Mesothelial cell of epicardium (in vitro differentiated cells): Measurements from ENCODE around the gene WDR20. TPM values are rescaled to one million over a fixed set of nuclear protein-coding genes. Genes with fewer than 3 reads are reported as not detected.
"Not testable (repeated sequence)": the region's sequence is repeated elsewhere in the genome, so short reads cannot be mapped to it uniquely, and the experiment has no call there.

Experiments used
- DNase-seq, 2 experiments: peaks; one replicate each; pipeline ENCODE4 v3.0.0; 2021; ENCODE audit warnings: low spot score in 2 of 2; ENCODE audit not compliant: unreplicated experiment in 2 of 2
- H3K27ac Mint-ChIP-seq: 2 replicates; pipeline ENCODE4 v1.8.0; 2021; ENCODE audit warnings: mixed read lengths
- H3K27me3 Mint-ChIP-seq: 2 replicates; pipeline ENCODE4 v1.8.0; 2021; ENCODE audit warnings: low read depth, mixed read lengths
- H3K36me3 Mint-ChIP-seq: 2 replicates; pipeline ENCODE4 v1.8.0; 2021; ENCODE audit warnings: mixed read lengths
- H3K4me1 Mint-ChIP-seq: 2 replicates; pipeline ENCODE4 v1.8.0; 2021; ENCODE audit warnings: mixed read lengths
- H3K4me3 Mint-ChIP-seq: 2 replicates; pipeline ENCODE4 v1.8.0; 2021; ENCODE audit warnings: mild to moderate bottlenecking, moderate library complexity, mixed read lengths
- H3K9me3 Mint-ChIP-seq: 2 replicates; pipeline ENCODE4 v1.8.0; 2021; ENCODE audit warnings: mixed read lengths
- total RNA-seq: library from RNA; stranded (reverse); gene quantifications from 3 replicates; pipeline ENCODE4 v1.2.1, GENCODE V29; 2021
- TF ChIP-seq, protein P1 (sequence below): fragments of 200-600 bp; sonication (generic); IDR thresholded peaks from one replicate; pipeline ENCODE4 v1.5.0; 2021; ENCODE audit warnings: antibody characterized with exemption; ENCODE audit not compliant: unreplicated experiment

WDR20 gene
- total RNA-seq, 1 donor from 2014 or later, result 39.5 TPM

DNA sequence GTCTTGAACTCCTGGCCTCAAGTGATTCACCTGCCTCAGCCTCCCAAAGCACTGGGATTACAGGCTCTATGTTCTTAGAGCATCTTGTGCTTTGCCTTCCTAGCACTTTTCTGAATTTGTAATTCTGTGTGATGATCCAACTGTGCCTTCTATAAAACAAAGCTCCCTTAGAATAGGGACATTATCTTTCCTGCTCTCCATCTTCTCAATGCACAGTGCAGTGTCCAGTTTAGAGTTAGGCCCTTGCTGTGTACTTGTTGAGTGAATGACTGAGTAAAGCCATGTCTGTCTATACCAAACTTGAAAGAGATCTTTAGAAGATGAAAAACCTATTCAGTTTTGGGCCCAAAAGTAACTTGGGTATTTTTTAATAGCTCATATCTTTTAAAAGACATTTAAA lies 5.2 kb downstream of the WDR20 start:
- Mint-ChIP-seq H3K9me3 (no peaks in the 10 kb centered on the region), H3K27ac (no peak overlapping the region), H3K4me1 (peaks cover 22% of the 10 kb centered on the region), H3K4me3 (no peak overlapping the region), H3K36me3 (peaks cover 4% of the 10 kb centered on the region), H3K27me3 (no peaks in the 10 kb centered on the region)
- no peak for DNase-seq
- TF ChIP-seq, protein P1, sequence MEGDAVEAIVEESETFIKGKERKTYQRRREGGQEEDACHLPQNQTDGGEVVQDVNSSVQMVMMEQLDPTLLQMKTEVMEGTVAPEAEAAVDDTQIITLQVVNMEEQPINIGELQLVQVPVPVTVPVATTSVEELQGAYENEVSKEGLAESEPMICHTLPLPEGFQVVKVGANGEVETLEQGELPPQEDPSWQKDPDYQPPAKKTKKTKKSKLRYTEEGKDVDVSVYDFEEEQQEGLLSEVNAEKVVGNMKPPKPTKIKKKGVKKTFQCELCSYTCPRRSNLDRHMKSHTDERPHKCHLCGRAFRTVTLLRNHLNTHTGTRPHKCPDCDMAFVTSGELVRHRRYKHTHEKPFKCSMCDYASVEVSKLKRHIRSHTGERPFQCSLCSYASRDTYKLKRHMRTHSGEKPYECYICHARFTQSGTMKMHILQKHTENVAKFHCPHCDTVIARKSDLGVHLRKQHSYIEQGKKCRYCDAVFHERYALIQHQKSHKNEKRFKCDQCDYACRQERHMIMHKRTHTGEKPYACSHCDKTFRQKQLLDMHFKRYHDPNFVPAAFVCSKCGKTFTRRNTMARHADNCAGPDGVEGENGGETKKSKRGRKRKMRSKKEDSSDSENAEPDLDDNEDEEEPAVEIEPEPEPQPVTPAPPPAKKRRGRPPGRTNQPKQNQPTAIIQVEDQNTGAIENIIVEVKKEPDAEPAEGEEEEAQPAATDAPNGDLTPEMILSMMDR, result no peak

DNA sequence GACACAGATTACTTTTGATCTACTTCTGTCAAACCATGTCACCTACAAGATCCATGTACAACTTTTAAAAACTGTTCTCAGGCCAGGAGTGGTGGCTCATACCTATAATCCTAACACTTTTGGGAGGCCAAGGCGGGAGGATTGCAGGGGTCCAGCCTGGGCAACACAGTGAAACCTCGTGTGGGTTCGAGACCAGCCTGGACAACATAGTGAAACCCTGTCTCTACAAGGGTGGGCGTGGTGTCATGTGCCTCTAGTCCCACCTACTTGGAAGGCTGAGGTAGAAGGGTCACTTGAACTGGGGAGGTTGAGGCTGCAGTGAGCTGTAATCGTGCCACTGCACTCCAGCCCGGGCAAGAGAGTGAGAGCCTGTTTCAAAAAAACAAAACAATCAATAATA lies 5.7 kb downstream of the WDR20 start:
- peaks cover 4% of the 10 kb centered on the region for H3K36me3 Mint-ChIP-seq
- peaks cover 22% of the 10 kb centered on the region for H3K4me1 Mint-ChIP-seq
- TF ChIP-seq, protein P1, result no peak
- no peak overlapping the region for H3K27ac Mint-ChIP-seq
- DNase-seq, result no peak
- H3K9me3 Mint-ChIP-seq, result no peaks in the 10 kb centered on the region
- no peaks in the 10 kb centered on the region for H3K27me3 Mint-ChIP-seq
- H3K4me3 Mint-ChIP-seq, result no peak overlapping the region

DNA sequence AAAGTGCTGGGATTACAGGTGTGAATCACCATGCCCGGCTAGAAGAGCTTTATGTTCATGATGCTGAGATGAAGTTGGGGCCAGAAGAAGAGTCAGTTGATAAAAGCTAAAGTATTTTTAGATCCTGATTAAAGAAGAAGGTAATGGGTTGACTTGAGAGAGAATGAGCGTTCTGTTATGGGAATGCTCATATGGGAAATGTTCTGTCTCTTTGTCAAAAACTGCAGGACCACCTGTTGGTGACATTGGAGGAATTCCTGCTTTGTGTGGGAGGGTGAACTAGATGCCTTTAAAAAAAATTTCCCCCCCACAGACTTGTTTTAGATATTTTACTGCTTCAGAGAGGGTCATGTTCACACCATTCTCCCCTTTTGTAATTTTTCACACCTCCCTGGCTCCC lies 6.7 kb downstream of the WDR20 start:
- H3K4me1 Mint-ChIP-seq, result peaks cover 13% of the 10 kb centered on the region

DNA sequence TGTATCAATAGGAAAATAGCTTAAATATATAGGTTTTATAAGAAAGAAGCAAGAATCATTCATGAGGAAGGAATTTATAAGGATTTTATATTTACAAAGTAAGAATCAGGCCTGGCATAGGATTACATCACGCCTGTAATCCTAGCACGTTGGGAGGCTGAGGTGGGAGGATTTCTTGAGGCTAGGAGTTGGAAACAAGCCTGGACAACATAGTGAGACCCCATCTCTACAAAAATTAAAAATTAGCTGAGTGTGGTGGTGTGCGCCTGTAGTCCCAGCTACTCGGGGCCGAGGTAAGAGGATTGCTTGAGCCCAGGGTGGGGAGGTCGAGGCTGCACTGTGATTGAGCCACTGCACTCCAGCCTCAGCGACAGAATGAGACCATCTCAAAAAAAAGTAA lies 10.4 kb downstream of the WDR20 start:
- no peak overlapping the region for H3K27ac Mint-ChIP-seq
- H3K4me1 Mint-ChIP-seq, result peaks cover 15% of the 10 kb centered on the region
- no peaks in the 10 kb centered on the region for H3K9me3 Mint-ChIP-seq
- no peak for DNase-seq
- no peaks in the 10 kb centered on the region for H3K27me3 Mint-ChIP-seq
- H3K36me3 Mint-ChIP-seq, result peaks cover 15% of the 10 kb centered on the region
- no peak overlapping the region for H3K4me3 Mint-ChIP-seq
- TF ChIP-seq, protein P1, result no peak

More for the DNA sequence above, 6.7 kb downstream of the WDR20 start:
- no peak overlapping the region for H3K27ac Mint-ChIP-seq
- peaks cover 7% of the 10 kb centered on the region for H3K36me3 Mint-ChIP-seq
- no peak overlapping the region for H3K4me3 Mint-ChIP-seq
- no peak for DNase-seq
- no peaks in the 10 kb centered on the region for H3K9me3 Mint-ChIP-seq
- no peaks in the 10 kb centered on the region for H3K27me3 Mint-ChIP-seq
- TF ChIP-seq, protein P1, result no peak

GRCh38 chr14:102150744-102151143 lies 11.0 kb downstream of the WDR20 start:
- TF ChIP-seq, protein P1, result no peak
- H3K9me3 Mint-ChIP-seq, result no peaks in the 10 kb centered on the region
- H3K36me3 Mint-ChIP-seq, result peaks cover 15% of the 10 kb centered on the region
- no peak for DNase-seq
- no peak overlapping the region for H3K4me3 Mint-ChIP-seq
- no peak overlapping the region for H3K27ac Mint-ChIP-seq
- H3K4me1 Mint-ChIP-seq, result peaks cover 18% of the 10 kb centered on the region
- H3K27me3 Mint-ChIP-seq, result no peaks in the 10 kb centered on the region

DNA sequence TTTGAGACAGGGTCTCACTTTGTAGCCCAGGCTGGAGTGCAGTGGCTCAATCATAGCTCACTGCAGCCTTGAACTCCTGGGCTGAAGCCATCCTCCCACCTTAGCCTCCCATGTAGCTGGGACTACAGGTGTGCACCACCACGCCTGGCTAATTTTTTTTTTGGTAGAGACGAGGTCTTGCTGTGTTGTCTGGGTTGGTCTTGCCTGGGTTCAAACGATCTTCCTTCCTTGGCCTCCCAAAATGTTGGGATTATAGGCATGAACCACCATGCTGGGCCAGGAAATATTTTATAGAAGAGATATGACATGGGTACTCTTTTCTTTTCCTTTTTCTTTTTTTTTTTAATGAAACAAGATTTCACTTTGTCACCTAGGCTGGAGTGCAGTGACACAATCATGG lies 11.7 kb downstream of the WDR20 start:
- not testable (repeated sequence) for H3K27me3 Mint-ChIP-seq, DNase-seq, H3K9me3 Mint-ChIP-seq, H3K4me3 Mint-ChIP-seq, H3K27ac Mint-ChIP-seq
- Mint-ChIP-seq H3K36me3 (peaks cover 13% of the 10 kb centered on the region), H3K4me1 (peaks cover 14% of the 10 kb centered on the region)
